Activated CD4-positive, alpha-beta memory T cell treated with anti-CD3 and anti-CD28 coated beads, Interleukin-2, amount 10 ng/mL, durations not matched to agents 7 days and 5 days (primary cell): ENCODE measurements around the gene PRRT1. TPM values are rescaled to one million over a fixed set of nuclear protein-coding genes. Genes with fewer than 3 reads are reported as not detected.
A peak's percentile ranks its signal among the peaks of the same experiment; 100 is the strongest.

ENCODE experiments used
- CTCF ChIA-PET: fragments of 350-600 bp; sonication (Branson Sonifier 250); formaldehyde crosslinking; loops from one replicate; lab custom pipeline; 2021; ENCODE audit warnings: antibody characterized with exemption, inconsistent platforms; lab: Charles Lee
- POLR2A ChIA-PET: fragments of 350-600 bp; sonication (Branson Sonifier 250); formaldehyde crosslinking; loops from one replicate; lab custom pipeline; 2021; ENCODE audit warnings: antibody characterized with exemption; lab: Charles Lee
- DNase-seq: peaks from one replicate; pipeline ENCODE4 v3.0.0-alpha.2; 2020
- H3K27ac Mint-ChIP-seq: one replicate; pipeline ENCODE4 v1.8.0; 2021; ENCODE audit warnings: mild to moderate bottlenecking, mixed read lengths
- H3K27me3 Mint-ChIP-seq: one replicate; pipeline ENCODE4 v1.8.0; 2021; ENCODE audit warnings: mixed read lengths
- H3K36me3 Mint-ChIP-seq: one replicate; pipeline ENCODE4 v1.8.0; 2021; ENCODE audit warnings: low read depth, mixed read lengths
- H3K4me1 Mint-ChIP-seq: one replicate; pipeline ENCODE4 v1.8.0; 2021; ENCODE audit warnings: mixed read lengths
- H3K4me3 Mint-ChIP-seq: one replicate; pipeline ENCODE4 v1.8.0; 2021; ENCODE audit warnings: mild to moderate bottlenecking, mixed read lengths
- H3K9me3 Mint-ChIP-seq: one replicate; pipeline ENCODE4 v1.8.0; 2021; ENCODE audit warnings: mixed read lengths
- total RNA-seq, 2 experiments: library from RNA; stranded (reverse); gene quantifications; one replicate each; pipeline ENCODE4 v1.2.3, GENCODE V29; 2021

The PRRT1 gene
- total RNA-seq, 2 experiments from 2014 or later, result 0.13 to 0.28 TPM

- H3K4me3 Mint-ChIP-seq, result no peak overlapping the region
- H3K36me3 Mint-ChIP-seq, result peaks cover 35% of the 10 kb centered on the region
- H3K4me1 Mint-ChIP-seq, result peaks cover 5% of the 10 kb centered on the region
- no peaks in the 10 kb centered on the region for H3K9me3 Mint-ChIP-seq
- POLR2A ChIA-PET, result no interaction called here
- CTCF ChIA-PET, result interaction anchor here (0.5 kb wide), 1 partner anchor 87 kb away, joined by 3 read pairs; no protein-coding TSS in a partner anchor
- no peak overlapping the region for H3K27ac Mint-ChIP-seq
- H3K27me3 Mint-ChIP-seq, result no peaks in the 10 kb centered on the region
- no peak for DNase-seq
Measured at GRCh38 chr6:32167761-32168262, 16.1 kb upstream of the PRRT1 start.

- Mint-ChIP-seq H3K4me3 (no peak overlapping the region), H3K27ac (no peak overlapping the region), H3K4me1 (peaks cover 2% of the 10 kb centered on the region), H3K36me3 (peaks cover 35% of the 10 kb centered on the region), H3K9me3 (no peaks in the 10 kb centered on the region), H3K27me3 (no peaks in the 10 kb centered on the region)
- ChIA-PET CTCF (interaction anchor here (0.5 kb wide), 1 partner anchor 88 kb away, joined by 3 read pairs; no protein-coding TSS in a partner anchor), POLR2A (no interaction called here)
- no peak for DNase-seq
Measured at GRCh38 chr6:32167154-32167760, 15.5 kb upstream of the PRRT1 start.

- ChIA-PET POLR2A (no interaction called here), CTCF (no interaction called here)
- H3K4me1 Mint-ChIP-seq, result peaks cover 2% of the 10 kb centered on the region
- DNase-seq, result no peak
- H3K4me3 Mint-ChIP-seq, result no peak overlapping the region
- H3K27ac Mint-ChIP-seq, result no peak overlapping the region
- no peaks in the 10 kb centered on the region for H3K27me3 Mint-ChIP-seq
- H3K36me3 Mint-ChIP-seq, result peaks cover 35% of the 10 kb centered on the region
- no peaks in the 10 kb centered on the region for H3K9me3 Mint-ChIP-seq
Measured at GRCh38 chr6:32166411-32167061, 14.8 kb upstream of the PRRT1 start.

DNA sequence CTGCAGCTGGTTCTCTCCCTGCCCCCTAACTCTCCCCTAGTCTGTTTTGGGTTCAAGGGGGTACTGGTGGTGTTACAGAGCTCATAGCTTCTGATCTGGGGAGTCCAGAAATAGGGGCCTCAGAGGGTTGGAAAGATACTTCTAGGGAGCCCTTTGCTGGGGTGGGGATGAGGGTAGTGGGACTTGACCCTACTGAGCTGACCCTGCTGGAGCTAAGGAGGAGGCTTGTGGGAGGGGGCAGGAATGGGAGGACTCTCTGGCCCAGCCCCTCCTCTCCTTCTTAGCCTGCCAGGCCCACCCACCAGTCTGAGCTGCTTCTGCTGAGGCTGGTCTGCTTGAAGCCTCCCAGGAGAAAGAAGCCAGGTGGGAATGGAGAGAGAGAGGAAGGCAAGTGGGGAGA is 12.6 kb upstream of the PRRT1 start, which contains the start of gene EGFL8:
EGFL8 (plus strand) TSS at position 301 of the 400 bp plus-strand sequence. CDS start 1,571 bp downstream, outside the sequence.
- Mint-ChIP-seq H3K4me3 (no peak within 1 kb of the TSS), H3K27me3 (no peaks in the 10 kb centered on the region), H3K4me1 (no peaks in the 10 kb centered on the region), H3K36me3 (peaks cover 16% of the 10 kb centered on the region), H3K9me3 (no peaks in the 10 kb centered on the region), H3K27ac (no peak within 1 kb of the TSS)
- POLR2A ChIA-PET, result interaction anchor here (1.3 kb wide), 1 partner anchor 13 kb away, joined by 3 read pairs; no protein-coding TSS in a partner anchor
- no peak for DNase-seq
- CTCF ChIA-PET, result no interaction called here

DNA sequence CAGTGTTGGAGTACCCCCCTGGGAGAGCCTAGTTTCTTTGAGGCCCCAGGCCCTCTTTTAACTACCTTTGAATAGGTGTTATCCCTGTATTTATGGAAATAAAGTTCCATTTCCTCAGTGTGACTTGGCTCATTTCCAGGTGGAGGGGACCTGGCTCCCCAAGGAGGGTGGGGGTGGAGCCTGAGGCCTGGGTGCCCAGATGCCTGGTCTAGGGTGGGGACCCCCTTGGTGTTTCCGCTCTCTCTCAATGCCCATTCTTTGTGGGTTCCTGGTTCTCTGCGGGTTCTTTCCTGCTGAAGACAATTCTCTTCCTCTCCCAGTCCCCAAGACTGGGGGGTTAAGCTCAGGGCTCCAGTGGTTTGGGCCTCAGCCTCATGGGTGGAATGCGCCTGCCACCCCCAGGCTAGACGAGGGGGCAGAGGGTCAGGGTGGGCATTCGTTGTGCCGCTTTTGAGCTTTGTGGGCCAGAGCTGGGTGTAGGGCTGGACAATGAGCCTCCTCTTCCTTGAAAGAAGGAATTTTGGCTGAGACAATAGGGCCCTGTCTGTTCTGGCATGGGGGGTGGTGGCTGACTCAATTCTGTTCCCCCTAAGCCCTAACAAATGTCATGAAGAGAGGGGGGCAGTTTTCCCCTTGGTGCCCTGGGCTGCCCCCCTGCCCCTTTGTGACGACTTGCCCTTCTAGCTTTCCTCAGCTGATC is 12.0 kb upstream of the PRRT1 start:
- Mint-ChIP-seq H3K4me3 (no peak overlapping the region), H3K27ac (no peak overlapping the region), H3K36me3 (peaks cover 13% of the 10 kb centered on the region), H3K4me1 (no peaks in the 10 kb centered on the region), H3K9me3 (no peaks in the 10 kb centered on the region), H3K27me3 (no peaks in the 10 kb centered on the region)
- no peak for DNase-seq
- POLR2A ChIA-PET, result no interaction called here
- CTCF ChIA-PET, result no interaction called here

- CTCF ChIA-PET, result interaction anchor here (1.0 to 1.6 kb wide), 2 partner anchors 39 to 70 kb away, joined by 3 read pairs; no protein-coding TSS in a partner anchor
- no peaks in the 10 kb centered on the region for H3K9me3 Mint-ChIP-seq
- H3K27me3 Mint-ChIP-seq, result peaks cover 7% of the 10 kb centered on the region
- peaks cover 6% of the 10 kb centered on the region for H3K36me3 Mint-ChIP-seq
- no peak for DNase-seq
- H3K27ac Mint-ChIP-seq, result no peak overlapping the region
- no peak overlapping the region for H3K4me3 Mint-ChIP-seq
- H3K4me1 Mint-ChIP-seq, result peaks cover 24% of the 10 kb centered on the region
- POLR2A ChIA-PET, result no interaction called here
Measured at GRCh38 chr6:32158052-32158451, 6.3 kb upstream of the PRRT1 start.

GRCh38 chr6:32156891-32157290 is 5.2 kb upstream of the PRRT1 start:
- H3K4me1 Mint-ChIP-seq, result peaks cover 24% of the 10 kb centered on the region
- H3K27ac Mint-ChIP-seq, result no peak overlapping the region
- DNase-seq, result no peak
- H3K27me3 Mint-ChIP-seq, result peaks cover 18% of the 10 kb centered on the region
- no peaks in the 10 kb centered on the region for H3K9me3 Mint-ChIP-seq
- ChIA-PET CTCF (interaction anchor here (1.6 kb wide), 1 partner anchor 38 kb away, joined by 3 read pairs; no protein-coding TSS in a partner anchor), POLR2A (interaction anchor here (0.6 kb wide), 1 partner anchor 40 kb away, joined by 3 read pairs; no protein-coding TSS in a partner anchor)
- no peak overlapping the region for H3K4me3 Mint-ChIP-seq
- H3K36me3 Mint-ChIP-seq, result peaks cover 6% of the 10 kb centered on the region

GRCh38 chr6:32154514-32155161 is 2.9 kb upstream of the PRRT1 start:
- peaks cover 24% of the 10 kb centered on the region for H3K4me1 Mint-ChIP-seq
- H3K36me3 Mint-ChIP-seq, result peaks cover 6% of the 10 kb centered on the region
- no peaks in the 10 kb centered on the region for H3K9me3 Mint-ChIP-seq
- H3K27ac Mint-ChIP-seq, result peak overlapping the region; percentile 58
- POLR2A ChIA-PET, result interaction anchor here (1.1 kb wide), 3 partner anchors 25 to 36 kb away, joined by 3 to 6 read pairs (median 5); partner anchors contain the start of genes ATF6B and FKBPL
- DNase-seq, result peak; percentile 71
- H3K27me3 Mint-ChIP-seq, result peaks cover 32% of the 10 kb centered on the region
- H3K4me3 Mint-ChIP-seq, result peak overlapping the region; percentile 91
- CTCF ChIA-PET, result interaction anchor here (0.6 to 1.1 kb wide), 4 partner anchors 23 to 684 kb away, joined by 3 to 6 read pairs (median 4); partner anchors contain the start of gene TAP2

- Mint-ChIP-seq H3K4me3 (peak within 1 kb of the TSS; percentile 91), H3K9me3 (no peaks in the 10 kb centered on the region), H3K4me1 (peaks cover 26% of the 10 kb centered on the region), H3K27me3 (peaks cover 36% of the 10 kb centered on the region), H3K36me3 (peaks cover 6% of the 10 kb centered on the region), H3K27ac (peak within 1 kb of the TSS; percentile 58)
- DNase-seq, result peak; percentile 72
- CTCF ChIA-PET, result interaction anchor here (1.0 to 1.3 kb wide), 3 partner anchors 35 to 685 kb away, joined by 4 to 6 read pairs (median 4); partner anchors contain the start of gene TAP2
- POLR2A ChIA-PET, result interaction anchor here (0.9 to 1.1 kb wide), 4 partner anchors 24 to 42 kb away, joined by 3 to 6 read pairs (median 4); partner anchors contain the start of genes ATF6B and FKBPL
Measured at GRCh38 chr6:32153564-32154513, 2.1 kb upstream of the PRRT1 start, which contains the start of gene PPT2. PPT2 (plus strand) TSS chr6:32154141; CDS start chr6:32154595, 454 bp downstream.

DNA sequence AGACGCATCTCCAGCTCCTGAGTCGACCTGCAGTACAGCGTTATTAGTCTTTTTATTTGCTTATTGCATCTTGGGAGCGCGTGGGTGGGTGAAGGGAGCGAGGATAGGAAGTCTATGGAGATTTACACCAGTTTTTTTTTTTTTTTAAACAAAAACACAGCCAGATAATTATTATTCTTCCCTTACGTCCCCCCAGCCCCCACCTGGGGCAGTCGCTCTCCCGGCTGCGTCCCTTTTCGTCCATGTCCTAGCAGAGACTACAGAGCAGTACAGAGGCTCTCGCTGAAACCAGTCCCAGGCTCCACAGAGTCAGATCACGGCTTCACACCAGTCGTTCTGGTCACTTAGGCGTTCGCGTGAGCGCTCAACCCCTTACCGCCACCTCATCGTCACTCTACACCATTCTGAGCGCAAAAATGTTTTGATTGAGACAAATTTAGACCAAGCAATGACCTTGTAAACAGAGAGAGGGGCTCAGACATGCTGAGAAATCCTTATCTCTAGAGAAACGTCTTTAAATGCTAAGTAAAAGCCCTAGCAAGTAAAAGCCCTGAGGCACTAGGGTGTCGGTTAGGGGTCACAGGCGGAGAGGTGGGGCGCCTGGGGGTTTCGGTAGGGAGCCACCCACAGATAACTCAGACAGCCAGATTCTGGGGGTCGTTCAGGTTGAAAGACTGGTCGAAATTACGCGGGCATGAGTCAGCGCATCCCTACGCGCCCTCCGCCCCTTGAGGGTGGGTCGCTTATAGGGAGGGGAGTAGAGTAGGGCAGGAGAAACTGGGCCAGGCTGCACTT is 1.2 kb upstream of the PRRT1 start:
- Mint-ChIP-seq H3K4me3 (peak overlapping the region; percentile 55), H3K27ac (no peak overlapping the region)

More for the DNA sequence above, 1.2 kb upstream of the PRRT1 start:
- peaks cover 45% of the 10 kb centered on the region for H3K27me3 Mint-ChIP-seq
- no peak for DNase-seq
- ChIA-PET POLR2A (interaction anchor here (0.9 kb wide), 1 partner anchor 43 kb away, joined by 4 read pairs; no protein-coding TSS in a partner anchor), CTCF (interaction anchor here (0.6 to 1.3 kb wide), 2 partner anchors 14 to 42 kb away, joined by 3 to 4 read pairs; no protein-coding TSS in a partner anchor)
- peaks cover 35% of the 10 kb centered on the region for H3K4me1 Mint-ChIP-seq
- no peaks in the 10 kb centered on the region for H3K9me3 Mint-ChIP-seq
- peaks cover 9% of the 10 kb centered on the region for H3K36me3 Mint-ChIP-seq
